Activated CD4-positive, CD25-positive, alpha-beta regulatory T cell treated with anti-CD3 and anti-CD28 coated beads, Interleukin-2, amount 50 U/mL, for 72 hours (primary cell): ENCODE measurements around the gene UGT1A7.
"Not testable (repeated sequence)": the region's sequence is repeated elsewhere in the genome, so short reads cannot be mapped to it uniquely, and the experiment has no call there.

Source experiments
- DNase-seq: peaks from one replicate; pipeline ENCODE4 v3.0.0; 2021

UGT1A7 gene

DNA sequence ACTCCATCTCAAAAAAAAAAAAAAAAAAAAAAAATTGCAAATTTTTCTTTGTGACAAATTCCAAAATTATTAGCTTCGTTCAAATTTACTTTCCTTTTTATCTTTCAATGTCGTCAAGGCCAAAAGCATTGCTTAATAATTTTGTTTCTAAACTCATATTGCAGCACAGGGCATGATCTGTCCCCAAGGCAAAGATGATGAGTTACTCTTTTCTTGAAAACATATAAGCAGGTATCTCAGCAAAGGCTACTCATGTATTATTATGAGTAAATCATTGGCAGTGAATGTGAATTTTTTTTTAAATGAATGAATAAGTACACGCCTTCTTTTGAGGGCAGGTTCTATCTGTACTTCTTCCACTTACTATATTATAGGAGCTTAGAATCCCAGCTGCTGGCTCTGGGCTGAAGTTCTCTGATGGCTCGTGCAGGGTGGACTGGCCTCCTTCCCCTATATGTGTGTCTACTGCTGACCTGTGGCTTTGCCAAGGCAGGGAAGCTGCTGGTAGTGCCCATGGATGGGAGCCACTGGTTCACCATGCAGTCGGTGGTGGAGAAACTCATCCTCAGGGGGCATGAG, at the start of gene UGT1A7:
TSS of gene UGT1A7 (plus strand) at position 381 of the 579 bp plus-strand sequence. CDS start at position 418, 37 bp downstream.
- no peak for DNase-seq

DNA sequence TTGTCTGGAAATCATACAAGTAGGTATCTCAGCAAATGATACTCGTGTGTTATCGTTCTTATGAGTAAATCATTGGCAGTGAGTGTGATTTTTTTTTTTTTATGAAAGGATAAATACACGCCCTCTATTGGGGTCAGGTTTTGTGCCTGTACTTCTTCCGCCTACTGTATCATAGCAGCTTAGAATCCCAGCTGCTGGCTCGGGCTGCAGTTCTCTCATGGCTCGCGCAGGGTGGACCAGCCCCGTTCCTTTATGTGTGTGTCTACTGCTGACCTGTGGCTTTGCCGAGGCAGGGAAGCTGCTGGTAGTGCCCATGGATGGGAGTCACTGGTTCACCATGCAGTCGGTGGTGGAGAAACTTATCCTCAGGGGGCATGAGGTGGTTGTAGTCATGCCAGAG, 45.4 kb upstream of the UGT1A7 start, which contains the start of gene UGT1A10:
TSS of gene UGT1A10 (plus strand) at position 143 of the 400 bp plus-strand sequence. CDS start at position 218, 75 bp downstream.
- DNase-seq, result not testable (repeated sequence)

DNA sequence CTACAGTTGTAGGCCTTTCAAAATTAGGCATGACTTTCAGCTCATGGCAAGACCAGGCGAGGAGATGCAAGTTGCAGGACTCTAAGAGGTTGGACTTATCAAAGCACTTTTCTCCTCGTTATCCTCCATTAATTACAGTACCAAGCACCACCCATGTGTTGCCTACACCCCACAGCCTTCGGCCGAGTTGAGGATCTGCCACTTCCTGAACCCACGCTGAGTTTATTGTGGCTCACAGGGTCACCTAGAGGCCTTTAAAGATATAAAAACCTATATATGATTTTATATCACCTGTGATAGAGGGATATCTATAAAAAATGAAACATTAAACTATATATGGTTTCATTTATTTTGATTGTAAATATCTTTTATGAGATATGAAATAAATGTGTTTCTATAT, 42.9 kb upstream of the UGT1A7 start:
- DNase-seq, result no peak

DNA sequence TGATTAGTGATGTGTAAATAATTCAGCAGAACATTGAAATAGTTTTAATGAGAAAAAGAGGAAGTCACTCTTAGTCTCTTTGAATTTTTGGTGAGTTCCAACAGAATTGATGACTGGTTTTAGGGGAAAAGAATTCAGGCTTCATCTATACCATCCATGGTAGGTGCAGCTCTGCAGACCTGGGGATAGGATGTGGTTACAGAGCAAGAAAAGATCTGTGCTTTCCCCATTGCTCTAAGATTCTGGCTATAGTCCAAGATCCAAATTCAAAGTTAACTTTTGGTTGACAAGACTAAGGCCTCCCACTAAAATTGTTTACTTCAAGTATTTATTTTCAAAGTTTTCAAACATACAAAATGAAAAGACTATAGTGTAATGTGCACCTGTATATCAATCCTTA, 41.8 kb upstream of the UGT1A7 start:
- DNase-seq, result no peak

DNA sequence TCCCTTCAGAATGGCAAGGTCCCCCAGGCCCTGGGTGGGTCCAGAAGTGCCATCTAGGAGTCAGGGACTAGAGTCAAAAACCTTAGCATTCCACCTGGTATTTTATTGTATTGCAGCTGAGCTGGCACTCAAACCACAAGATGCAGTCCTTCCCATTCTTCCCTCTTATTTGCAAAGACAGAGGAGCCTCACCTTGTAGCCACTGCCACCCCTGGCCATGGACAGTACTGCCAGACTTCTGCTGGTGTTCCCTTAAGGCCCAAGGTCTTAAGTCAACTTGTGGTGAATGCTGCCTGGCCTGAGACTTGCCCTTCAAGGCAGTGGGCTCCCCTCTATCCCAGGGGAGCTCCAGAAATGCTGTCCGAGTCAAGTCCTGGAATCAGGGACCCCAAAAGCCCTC, 38.6 kb upstream of the UGT1A7 start:
- no peak for DNase-seq

DNA sequence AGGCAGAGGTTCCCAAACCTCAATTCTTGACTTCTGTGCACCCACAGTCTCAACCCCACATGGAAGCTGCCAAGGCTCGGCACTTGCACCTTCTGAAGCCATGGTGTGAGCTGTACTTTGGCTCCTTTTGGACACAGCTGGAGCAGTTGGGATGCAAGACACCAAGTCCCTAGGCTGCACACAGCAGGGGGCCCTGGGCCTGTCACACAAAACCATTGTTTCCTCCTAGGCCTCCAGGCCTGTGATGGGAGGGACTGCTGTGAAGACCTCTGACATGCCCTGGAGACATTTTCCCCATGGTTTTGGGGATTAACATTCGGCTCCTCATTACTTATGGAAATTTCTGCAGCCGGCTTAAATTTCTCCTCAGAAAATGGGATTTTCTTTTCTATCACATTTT, 35.7 kb upstream of the UGT1A7 start:
- not testable (repeated sequence) for DNase-seq

DNA sequence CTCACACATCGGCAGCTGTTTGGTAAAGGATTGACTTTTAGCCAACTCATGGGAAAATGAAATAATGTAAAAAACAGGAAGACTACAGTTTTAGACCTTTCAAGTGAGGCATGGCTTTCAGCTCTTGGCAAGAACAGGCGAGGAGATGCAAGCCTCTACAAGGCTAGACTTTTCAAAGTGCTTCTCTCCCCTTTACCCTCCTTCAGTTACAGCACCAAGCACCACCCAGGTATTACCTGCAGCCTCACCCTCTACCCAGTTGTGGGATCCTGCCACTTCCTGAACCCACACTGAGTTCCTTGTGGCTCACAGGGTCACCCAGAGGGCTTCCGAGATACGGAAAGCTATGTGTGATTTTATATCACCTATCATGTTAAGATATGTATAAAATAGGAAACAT, 30.7 kb upstream of the UGT1A7 start:
- no peak for DNase-seq

DNA sequence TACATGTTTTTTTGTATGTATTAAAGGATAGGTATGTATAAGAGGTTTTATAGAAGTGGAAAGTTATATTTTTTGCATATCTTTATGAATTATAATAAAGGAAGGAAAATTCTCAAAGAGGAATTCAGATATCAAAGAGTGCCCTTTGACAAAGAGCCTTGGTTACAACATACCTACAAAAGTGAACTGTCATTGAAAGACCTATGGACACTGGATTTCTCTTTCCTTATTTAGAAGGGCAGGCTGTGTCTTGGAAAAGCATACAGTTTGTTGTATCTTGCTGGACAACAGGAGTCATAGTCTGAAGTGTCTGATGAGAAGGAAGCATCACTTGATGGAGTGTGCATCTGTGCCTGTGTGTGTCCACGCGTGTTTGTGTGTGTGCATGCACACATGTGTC, 30.3 kb upstream of the UGT1A7 start:
- DNase-seq, result no peak

DNA sequence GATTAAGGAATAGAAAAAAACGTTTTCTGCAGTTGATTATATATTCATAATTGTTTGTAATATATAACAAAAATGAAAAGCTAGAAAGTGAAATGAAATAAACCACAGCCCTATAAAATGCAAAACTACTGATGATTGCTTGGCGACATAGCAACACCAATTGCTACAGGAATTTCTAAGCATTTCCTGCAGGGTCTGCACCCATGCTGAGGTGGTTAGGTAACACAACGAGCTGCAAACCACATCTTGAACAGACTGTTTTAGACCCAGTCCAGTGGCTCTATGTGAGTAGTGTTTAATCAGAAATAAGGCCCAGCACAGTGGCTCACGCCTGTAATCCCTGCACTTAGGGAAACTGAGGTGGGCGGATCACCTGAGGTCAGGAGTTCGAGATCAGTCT, 27.2 kb upstream of the UGT1A7 start:
- no peak for DNase-seq

DNA sequence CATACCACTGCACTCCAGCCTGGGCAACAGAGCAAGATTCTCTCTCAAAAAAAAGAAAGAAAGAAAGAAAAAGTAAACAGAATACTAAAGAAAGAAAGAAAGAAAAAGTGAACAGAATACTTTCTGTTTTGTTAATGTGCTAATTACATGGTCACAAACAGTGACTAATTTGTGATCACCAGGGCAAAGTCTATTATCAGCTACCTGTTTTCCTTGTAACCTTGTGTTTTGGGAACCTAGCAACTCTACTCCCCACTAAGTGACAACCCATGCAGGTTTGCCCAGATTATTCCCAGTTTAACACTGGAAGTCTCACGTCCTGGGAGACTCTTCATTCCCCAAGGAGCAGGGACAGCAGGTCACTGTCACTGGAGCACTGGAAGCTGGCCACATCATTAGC, 26.7 kb upstream of the UGT1A7 start:
- no peak for DNase-seq

DNA sequence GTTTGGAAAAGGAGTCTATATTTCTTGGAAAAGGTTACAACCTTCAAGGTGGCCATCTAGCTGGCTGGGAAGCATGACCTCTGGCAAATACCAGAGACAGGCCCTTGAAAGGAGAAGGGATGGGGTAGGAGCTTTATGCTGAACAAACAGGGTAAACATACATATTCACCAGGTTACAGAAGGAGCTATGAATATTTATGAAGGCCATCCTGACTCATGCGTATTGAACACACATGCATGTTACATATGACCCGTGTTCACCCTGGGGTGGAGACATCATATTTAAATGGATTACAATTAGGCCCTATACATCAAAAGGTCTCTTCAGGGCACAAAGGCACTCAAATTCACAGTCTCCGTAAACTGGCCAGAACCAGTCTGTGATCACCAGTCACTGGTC, 25.8 kb upstream of the UGT1A7 start:
- DNase-seq, result not testable (repeated sequence)

DNA sequence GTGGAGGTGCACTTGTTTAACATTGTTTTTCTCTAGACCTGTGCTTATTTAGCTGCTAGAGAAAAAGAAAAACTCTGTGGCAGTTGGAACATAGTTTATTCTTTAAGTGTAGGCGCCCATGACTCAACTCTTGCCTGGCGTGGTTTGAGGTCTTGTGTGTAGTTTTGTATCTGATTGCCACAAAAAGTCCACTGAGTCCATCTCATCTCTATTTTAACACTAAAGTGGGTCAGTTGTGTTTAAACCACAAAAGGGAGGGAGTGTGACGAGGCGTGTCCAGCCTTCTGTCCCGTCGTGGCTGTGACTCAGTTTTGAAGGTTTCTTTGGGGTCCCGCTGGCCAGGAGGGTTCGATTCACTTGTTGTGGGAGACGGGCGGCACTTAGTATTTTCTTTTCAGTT, 25.3 kb upstream of the UGT1A7 start:
- no peak for DNase-seq

DNA sequence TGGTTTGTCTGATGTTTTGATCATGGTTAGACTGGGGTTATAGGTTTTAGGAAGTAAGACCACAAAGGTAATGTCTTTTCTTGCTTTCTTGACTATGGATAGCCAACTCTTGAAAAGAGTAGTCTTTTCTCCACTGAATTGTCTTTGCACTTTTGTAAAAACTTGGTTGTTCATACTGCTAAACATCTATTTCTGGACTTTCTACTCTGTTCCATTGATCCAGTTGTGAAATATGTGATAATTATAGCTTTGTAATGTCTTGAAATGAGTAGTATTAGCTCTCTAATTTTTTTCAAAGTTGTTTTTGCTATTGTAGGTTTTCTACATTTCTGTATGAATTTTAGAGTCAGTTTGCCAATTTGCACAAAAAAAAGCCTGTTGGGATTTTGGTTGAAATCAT, 23.1 kb upstream of the UGT1A7 start:
- no peak for DNase-seq

DNA sequence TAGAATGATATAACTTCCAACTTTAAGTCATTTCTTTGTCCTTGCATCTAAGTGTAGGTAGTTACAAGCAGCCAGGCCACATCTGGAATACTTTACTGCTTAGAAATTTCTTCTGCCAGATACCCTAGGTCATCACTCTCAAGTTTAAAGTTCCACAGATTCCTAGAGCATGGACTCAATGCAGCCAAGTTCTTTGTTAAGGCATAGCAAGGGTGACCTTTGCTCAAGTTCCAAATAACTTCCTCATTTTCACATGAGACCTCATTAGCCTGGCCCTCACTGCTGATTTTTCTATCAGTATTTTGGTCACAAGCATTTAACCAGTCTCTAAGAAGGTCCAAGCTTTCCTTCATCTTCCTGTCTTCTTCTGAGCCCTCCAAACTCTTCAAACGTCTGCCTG, 17.8 kb upstream of the UGT1A7 start:
- DNase-seq, result no peak

DNA sequence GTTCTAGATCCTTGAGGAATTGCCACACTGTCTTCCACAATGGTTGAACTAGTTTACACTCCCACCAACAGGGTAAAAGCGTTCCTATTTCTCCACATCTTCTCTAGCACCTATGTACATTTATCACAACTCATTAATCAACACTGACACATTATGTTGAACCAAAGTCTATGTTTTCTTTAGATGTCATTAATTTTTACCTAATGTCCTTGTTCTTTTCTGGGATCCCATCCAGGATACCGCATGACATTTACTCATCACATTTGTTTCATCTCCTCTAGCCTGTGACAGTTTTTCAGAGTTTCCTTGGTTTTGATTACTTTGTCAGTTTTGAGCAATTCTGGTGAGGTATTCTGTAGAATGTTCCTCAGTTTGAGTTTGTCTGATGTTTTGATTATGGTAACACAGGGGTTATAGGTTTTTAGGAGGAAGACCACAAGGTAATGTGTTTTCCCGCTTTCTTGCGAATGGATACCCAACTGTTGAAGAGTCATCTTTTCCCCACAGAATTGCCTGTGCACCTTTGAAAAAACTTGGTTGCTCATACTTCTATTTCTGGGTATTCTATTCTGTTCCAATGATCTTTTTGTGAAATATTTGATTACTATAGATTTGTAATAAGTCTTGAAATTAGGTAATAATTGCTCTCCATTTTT, 13.0 kb upstream of the UGT1A7 start:
- no peak for DNase-seq

DNA sequence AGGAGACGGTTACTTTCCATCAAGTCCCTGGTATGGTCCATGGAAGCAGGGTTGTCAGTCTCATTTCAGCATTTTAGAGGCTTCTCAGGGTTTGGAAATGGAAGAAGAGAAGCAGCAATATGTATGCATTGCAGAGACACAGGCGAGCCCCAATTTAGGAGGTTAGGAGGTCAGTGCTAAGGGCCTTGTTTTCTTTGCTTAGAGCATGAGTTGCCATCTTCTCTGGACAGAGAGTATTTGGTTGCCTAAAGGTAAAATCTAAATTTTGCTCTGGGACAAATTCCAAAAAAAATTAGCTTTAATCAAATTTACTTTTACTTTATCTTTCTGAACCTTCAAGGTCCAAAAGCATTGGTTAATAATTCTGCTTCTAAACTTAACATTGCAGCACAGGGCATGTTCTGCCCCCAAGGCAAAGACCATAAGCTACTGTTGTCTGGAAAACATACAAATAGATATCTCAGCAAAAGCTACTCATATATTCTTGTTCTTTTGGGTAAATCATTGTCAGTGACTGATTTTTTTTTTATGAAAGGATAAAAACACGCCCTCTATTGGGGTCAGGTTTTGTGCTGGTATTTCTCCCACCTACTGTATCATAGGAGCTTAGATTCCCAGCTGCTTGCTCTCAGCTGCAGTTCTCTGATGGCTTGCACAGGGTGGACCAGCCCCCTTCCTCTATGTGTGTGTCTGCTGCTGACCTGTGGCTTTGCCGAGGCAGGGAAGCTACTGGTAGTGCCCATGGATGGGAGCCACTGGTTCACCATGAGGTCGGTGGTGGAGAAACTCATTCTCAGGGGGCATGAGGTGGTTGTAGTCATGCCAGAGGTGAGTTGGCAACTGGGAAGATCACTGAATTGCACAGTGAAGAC, 10.2 kb upstream of the UGT1A7 start, which contains the start of gene UGT1A9:
TSS of gene UGT1A9 (plus strand) at position 609 of the 872 bp plus-strand sequence. CDS start at position 646, 37 bp downstream.
- DNase-seq, result no peak

DNA sequence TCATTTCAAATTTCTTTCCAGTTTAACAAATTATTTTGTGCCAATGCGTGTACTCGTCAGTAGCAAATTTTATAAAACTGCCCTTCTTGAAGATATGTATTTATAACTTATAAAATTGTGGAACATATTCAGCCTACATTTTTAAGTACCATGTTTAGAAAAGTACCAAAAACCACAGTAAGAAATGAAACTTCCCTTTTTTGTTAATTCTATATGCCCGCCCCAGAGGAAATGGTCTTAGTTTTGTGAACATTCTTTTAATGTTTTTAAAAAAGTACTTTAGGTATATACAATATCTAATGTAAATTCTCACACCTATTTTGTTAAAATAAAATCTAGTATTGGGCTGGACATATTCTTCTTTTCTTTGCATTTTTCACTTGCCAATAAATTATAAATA, 8.8 kb upstream of the UGT1A7 start:
- DNase-seq, result no peak

DNA sequence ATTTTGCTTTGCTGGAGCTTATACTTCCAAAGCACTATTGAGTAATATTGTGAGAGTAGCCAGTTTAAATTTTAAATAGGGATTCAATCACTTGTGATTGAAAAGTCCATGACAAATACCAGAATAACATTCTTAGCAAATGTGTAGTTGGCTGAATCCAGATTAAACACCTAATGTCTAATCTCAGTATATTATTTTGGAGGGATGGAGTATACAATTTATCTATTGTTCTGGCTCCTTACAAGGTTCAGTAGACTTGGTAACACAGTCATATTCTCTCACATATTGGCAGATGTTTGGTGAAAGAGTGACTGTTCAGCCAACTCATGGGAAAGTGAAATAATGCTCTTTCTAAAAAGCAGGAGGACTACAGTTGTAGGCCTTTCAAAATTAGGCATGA, 7.8 kb upstream of the UGT1A7 start:
- DNase-seq, result no peak

DNA sequence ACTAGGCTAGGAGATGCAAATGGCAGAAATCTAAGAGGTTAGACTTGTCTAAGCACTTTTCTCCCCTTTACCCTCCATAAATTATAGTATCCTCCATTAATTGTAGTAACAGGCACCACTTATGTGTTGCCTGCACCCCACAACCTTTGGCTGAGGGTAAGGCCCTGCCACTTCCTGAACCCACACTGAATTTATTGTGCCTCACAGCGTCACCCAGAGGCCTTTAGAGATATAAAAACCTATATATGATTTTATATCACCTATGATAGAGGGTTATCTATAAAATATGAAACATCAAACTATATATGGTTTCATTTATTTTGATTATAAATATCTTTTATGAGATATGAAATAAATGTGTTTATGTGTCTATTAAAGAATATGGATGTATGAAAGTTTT, 7.4 kb upstream of the UGT1A7 start:
- no peak for DNase-seq

DNA sequence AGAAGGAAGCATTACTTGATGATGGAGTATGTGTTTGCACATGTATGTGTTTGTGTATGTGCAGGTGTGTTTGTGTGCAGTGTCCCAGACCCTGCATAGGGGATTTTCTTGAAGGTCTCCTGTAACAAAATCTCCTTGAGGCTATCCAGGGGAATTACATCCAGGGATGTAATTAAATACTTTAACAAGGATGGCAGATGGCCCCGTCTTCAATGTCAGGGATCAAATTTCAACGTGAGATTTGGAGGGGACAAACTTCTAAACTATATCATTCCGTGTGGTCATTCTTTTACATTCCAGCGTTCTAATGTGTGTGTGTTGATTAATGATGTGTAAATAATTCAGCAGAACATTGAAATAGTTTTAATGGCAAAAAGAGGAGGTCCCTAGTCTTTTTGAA, 6.7 kb upstream of the UGT1A7 start:
- DNase-seq, result no peak

DNA sequence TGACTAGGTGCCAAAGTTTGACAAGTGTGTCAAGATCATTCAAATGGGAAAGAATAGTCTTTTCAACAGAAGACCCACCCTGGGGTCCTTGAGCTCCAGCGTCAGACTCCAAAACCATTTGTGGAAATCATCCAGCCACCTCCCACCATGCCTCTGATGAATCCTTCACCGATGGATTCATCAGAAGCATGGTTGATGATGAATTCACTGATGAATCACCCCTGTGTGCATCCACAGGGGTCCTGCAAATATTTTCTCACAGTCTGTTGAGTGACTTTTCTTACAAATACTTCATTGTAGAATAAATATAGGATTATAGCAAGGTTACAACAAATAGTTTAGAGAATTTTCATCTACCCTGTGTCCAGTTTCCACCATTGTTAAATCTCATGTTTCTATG, 5.7 kb upstream of the UGT1A7 start:
- DNase-seq, result no peak

DNA sequence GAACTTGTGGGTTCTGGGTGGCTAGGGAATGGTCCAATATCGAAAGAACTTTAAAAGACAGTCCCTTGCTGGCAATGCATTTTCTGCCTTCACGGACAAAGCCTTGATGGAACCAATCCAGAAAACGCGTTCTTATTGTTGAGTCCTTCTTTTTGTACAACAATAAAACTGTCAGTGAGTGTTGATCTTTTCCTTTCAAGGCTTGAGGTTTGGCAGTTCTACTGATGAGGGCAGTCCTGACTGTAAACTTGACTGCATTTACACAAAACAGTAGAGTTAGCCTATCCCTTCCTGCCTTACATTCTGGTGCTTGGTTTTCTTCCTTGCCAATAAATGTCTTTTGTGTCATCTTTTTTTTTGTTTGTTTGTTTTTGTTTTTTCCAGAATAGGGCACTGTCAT, 2.5 kb upstream of the UGT1A7 start:
- DNase-seq, result no peak

DNA sequence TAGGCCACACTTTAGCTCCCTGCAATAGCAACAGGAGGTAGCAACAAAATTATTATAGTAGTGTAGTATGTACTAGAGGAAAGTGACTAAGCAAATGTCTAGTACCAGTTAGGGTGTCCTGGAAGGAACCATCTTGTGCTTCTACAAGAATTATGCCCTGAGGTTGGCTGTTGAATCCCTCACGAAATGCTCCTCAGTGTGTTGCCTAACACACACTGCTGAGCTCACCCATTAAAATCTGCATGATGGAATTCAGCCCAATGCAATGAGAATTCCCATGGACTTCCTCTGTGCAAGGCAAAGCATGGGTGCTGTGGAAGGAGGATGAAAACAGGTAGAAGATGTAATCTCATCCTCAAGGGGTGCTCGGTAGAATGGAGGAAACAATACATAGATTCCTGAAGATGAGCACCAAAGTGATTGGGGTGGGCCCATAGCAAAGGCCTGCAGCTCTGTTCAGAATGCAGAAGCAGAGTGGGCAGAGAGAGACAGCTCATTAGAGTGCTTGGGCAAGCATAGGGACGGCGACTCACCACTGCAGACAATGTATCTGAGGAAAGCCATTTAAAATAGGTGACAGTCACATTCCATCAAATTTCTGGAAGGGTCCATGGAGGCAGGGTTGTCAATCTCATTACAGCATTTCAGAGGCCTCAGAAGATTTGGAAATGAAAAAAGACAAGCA, 1.2 kb upstream of the UGT1A7 start:
- DNase-seq, result no peak
